Measurements from ENCODE around the gene VPS37C. TPM values are rescaled to one million over a fixed set of nuclear protein-coding genes. Genes with fewer than 3 reads are reported as not detected.

VPS37C gene
- total RNA-seq, 1 experiment from 2014 or later: 23.1 TPM

DNA sequence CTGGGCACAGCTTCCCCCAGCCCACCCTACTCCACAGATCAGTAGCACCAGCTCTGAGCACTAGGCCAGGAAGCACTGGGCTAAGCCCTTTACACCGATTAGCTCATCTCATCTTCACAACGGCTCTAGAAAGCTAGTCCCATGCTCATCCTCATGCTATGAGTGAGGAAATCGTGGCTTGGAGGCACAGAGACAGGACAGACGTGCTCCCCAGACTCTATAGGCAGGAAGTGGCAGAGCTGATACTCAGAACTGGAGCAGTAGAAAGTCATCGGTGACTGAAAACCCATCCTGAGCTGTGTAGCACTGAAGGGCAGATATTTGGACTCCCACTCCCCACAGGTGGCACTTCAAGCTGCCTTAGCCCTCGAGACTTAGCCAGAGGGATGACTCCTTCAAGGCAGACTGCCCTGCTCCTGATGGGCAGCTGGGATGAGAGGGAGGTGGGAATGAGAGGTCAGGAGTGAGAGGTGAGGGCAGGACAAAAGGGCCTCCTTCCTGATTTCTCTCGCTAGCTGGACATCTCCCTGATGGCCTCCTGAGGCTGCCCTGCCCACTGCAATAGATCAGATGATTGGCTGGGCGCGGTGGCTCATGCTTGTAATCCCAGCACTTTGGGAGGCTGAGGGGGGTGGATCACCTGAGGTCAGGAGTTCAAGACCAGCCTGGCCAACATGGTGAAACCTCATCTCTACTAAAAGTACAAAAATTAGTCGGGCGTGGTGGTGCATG lies 49.3 kb downstream of the VPS37C start (continued):
- TF ChIP-seq, protein P1, sequence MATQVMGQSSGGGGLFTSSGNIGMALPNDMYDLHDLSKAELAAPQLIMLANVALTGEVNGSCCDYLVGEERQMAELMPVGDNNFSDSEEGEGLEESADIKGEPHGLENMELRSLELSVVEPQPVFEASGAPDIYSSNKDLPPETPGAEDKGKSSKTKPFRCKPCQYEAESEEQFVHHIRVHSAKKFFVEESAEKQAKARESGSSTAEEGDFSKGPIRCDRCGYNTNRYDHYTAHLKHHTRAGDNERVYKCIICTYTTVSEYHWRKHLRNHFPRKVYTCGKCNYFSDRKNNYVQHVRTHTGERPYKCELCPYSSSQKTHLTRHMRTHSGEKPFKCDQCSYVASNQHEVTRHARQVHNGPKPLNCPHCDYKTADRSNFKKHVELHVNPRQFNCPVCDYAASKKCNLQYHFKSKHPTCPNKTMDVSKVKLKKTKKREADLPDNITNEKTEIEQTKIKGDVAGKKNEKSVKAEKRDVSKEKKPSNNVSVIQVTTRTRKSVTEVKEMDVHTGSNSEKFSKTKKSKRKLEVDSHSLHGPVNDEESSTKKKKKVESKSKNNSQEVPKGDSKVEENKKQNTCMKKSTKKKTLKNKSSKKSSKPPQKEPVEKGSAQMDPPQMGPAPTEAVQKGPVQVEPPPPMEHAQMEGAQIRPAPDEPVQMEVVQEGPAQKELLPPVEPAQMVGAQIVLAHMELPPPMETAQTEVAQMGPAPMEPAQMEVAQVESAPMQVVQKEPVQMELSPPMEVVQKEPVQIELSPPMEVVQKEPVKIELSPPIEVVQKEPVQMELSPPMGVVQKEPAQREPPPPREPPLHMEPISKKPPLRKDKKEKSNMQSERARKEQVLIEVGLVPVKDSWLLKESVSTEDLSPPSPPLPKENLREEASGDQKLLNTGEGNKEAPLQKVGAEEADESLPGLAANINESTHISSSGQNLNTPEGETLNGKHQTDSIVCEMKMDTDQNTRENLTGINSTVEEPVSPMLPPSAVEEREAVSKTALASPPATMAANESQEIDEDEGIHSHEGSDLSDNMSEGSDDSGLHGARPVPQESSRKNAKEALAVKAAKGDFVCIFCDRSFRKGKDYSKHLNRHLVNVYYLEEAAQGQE (IDR thresholded peaks at IDR 0.05; ENCODE audit: low read depth): no peak
- TF ChIP-seq EZH2 (IDR thresholded peaks at IDR 0.05): no peak
- no peak for TF ChIP-seq POLR2AphosphoS5 (IDR thresholded peaks at IDR 0.05; ENCODE audit: low read depth, low read length)
- TF ChIP-seq, protein P2, sequence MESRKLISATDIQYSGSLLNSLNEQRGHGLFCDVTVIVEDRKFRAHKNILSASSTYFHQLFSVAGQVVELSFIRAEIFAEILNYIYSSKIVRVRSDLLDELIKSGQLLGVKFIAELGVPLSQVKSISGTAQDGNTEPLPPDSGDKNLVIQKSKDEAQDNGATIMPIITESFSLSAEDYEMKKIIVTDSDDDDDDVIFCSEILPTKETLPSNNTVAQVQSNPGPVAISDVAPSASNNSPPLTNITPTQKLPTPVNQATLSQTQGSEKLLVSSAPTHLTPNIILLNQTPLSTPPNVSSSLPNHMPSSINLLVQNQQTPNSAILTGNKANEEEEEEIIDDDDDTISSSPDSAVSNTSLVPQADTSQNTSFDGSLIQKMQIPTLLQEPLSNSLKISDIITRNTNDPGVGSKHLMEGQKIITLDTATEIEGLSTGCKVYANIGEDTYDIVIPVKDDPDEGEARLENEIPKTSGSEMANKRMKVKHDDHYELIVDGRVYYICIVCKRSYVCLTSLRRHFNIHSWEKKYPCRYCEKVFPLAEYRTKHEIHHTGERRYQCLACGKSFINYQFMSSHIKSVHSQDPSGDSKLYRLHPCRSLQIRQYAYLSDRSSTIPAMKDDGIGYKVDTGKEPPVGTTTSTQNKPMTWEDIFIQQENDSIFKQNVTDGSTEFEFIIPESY (IDR thresholded peaks at IDR 0.05; ENCODE audit: extremely low read depth, insufficient replicate concordance, low read length): no peak
- TF ChIP-seq CEBPB (IDR thresholded peaks at IDR 0.05; ENCODE audit: low read depth): no peak
- no peak for TF ChIP-seq SP1 (IDR thresholded peaks at IDR 0.05; ENCODE audit: low read depth)
- no peak for TF ChIP-seq EZH2phosphoT487 (IDR thresholded peaks at IDR 0.05; ENCODE audit: borderline replicate concordance)
- TF ChIP-seq FOSL1 (IDR thresholded peaks at IDR 0.05; ENCODE audit: low read depth): no peak
- TF ChIP-seq SRF (IDR thresholded peaks at IDR 0.05; ENCODE audit: low read depth): no peak

All from HCT116 (cell line).